Measurements from ENCODE around the gene PDC. TPM values are rescaled to one million over a fixed set of nuclear protein-coding genes. Genes with fewer than 3 reads are reported as not detected.

PDC gene
- total RNA-seq, 1 donor from 2014 or later, result not detected

GRCh38 chr1:186454981-186455380, 5.9 kb downstream of the PDC start:
- H3K4me3 ChIP-seq, result no peak overlapping the region
- H3K27ac ChIP-seq, result no peak overlapping the region
- TF ChIP-seq POLR2AphosphoS5 (IDR thresholded peaks at IDR 0.05; ENCODE audit: insufficient read depth in 1 of 2, low read depth in 1 of 2), result no peak
- TF ChIP-seq CTCF (IDR thresholded peaks at IDR 0.05), result no peak
- no peak for TF ChIP-seq POLR2A (IDR thresholded peaks at IDR 0.05)
- no peaks in the 10 kb centered on the region for H3K9me3 ChIP-seq
- no peaks in the 10 kb centered on the region for H3K27me3 ChIP-seq
- no peaks in the 10 kb centered on the region for H3K4me1 ChIP-seq
- intact Hi-C loops (cut with DNase I), result no loop called here
- no peak for DNase-seq (ENCODE audit: extremely low spot score in 2 of 2)
- no peaks in the 10 kb centered on the region for H3K36me3 ChIP-seq

- no peaks in the 10 kb centered on the region for H3K27me3 ChIP-seq
- TF ChIP-seq POLR2AphosphoS5 (IDR thresholded peaks at IDR 0.05; ENCODE audit: insufficient read depth in 1 of 2, low read depth in 1 of 2) (no peak), CTCF (IDR thresholded peaks at IDR 0.05) (no peak), POLR2A (IDR thresholded peaks at IDR 0.05) (no peak)
- intact Hi-C loops (cut with DNase I), result no loop called here
- H3K9me3 ChIP-seq, result no peaks in the 10 kb centered on the region
- DNase-seq (ENCODE audit: extremely low spot score in 2 of 2), result no peak
- H3K4me3 ChIP-seq, result no peak overlapping the region
- no peak overlapping the region for H3K27ac ChIP-seq
- no peaks in the 10 kb centered on the region for H3K36me3 ChIP-seq
- no peaks in the 10 kb centered on the region for H3K4me1 ChIP-seq
Measured at GRCh38 chr1:186446152-186446551, 14.8 kb downstream of the PDC start.

GRCh38 chr1:186443638-186444037, 17.3 kb downstream of the PDC start:
- DNase-seq (ENCODE audit: extremely low spot score in 2 of 2), result no peak
- Histone ChIP-seq H3K9me3 (no peaks in the 10 kb centered on the region), H3K27ac (no peak overlapping the region), H3K4me3 (no peak overlapping the region), H3K27me3 (no peaks in the 10 kb centered on the region), H3K36me3 (no peaks in the 10 kb centered on the region), H3K4me1 (no peaks in the 10 kb centered on the region)
- intact Hi-C loops (cut with DNase I), result no loop called here
- TF ChIP-seq CTCF (IDR thresholded peaks at IDR 0.05), result no peak
- TF ChIP-seq POLR2AphosphoS5 (IDR thresholded peaks at IDR 0.05; ENCODE audit: insufficient read depth in 1 of 2, low read depth in 1 of 2), result no peak
- no peak for TF ChIP-seq POLR2A (IDR thresholded peaks at IDR 0.05)

- H3K4me3 ChIP-seq, result no peak overlapping the region
- H3K4me1 ChIP-seq, result no peaks in the 10 kb centered on the region
- H3K9me3 ChIP-seq, result no peaks in the 10 kb centered on the region
- no peak overlapping the region for H3K27ac ChIP-seq
- TF ChIP-seq CTCF (IDR thresholded peaks at IDR 0.05) (no peak), POLR2A (IDR thresholded peaks at IDR 0.05) (no peak), POLR2AphosphoS5 (IDR thresholded peaks at IDR 0.05; ENCODE audit: insufficient read depth in 1 of 2, low read depth in 1 of 2) (no peak)
- H3K36me3 ChIP-seq, result no peaks in the 10 kb centered on the region
- intact Hi-C loops (cut with DNase I), result no loop called here
- no peaks in the 10 kb centered on the region for H3K27me3 ChIP-seq
- no peak for DNase-seq (ENCODE audit: extremely low spot score in 2 of 2)
Measured at GRCh38 chr1:186442651-186443375, 18.1 kb downstream of the PDC start.

GRCh38 chr1:186440584-186440983, 20.3 kb downstream of the PDC start:
- Histone ChIP-seq H3K4me3 (no peak overlapping the region), H3K27me3 (no peaks in the 10 kb centered on the region), H3K27ac (no peak overlapping the region), H3K9me3 (no peaks in the 10 kb centered on the region), H3K36me3 (no peaks in the 10 kb centered on the region), H3K4me1 (no peaks in the 10 kb centered on the region)
- intact Hi-C loops (cut with DNase I), result no loop called here
- DNase-seq (ENCODE audit: extremely low spot score in 2 of 2), result no peak
- no peak for TF ChIP-seq CTCF (IDR thresholded peaks at IDR 0.05)
- no peak for TF ChIP-seq POLR2AphosphoS5 (IDR thresholded peaks at IDR 0.05; ENCODE audit: insufficient read depth in 1 of 2, low read depth in 1 of 2)
- TF ChIP-seq POLR2A (IDR thresholded peaks at IDR 0.05), result no peak

Measured in vagina (tissue), 2 donors.